PC-3 (cell line): ENCODE results near the gene PARP15. TPM values are rescaled to one million over a fixed set of nuclear protein-coding genes. Genes with fewer than 3 reads are reported as not detected.

ENCODE experiments used
- ATAC-seq: fragments of 200-7000 bp; cut with Tn5 transposase; 2 replicates; pipeline ENCODE4 v1.9.1; 2020; ENCODE audit warnings: mild to moderate bottlenecking, moderate library complexity
- BruUV-seq: library from RNA; stranded (reverse); fragments of 400-500 nt; replicated peaks from 2 replicates; lab custom pipeline; 2021; lab: Mats Ljungman, UMichigan
- CTCF ChIA-PET: fragments of 300-600 bp; sonication (Branson Sonifier 250); formaldehyde crosslinking; loops from one replicate; lab custom pipeline; 2022; ENCODE audit warnings: antibody characterized with exemption; lab: Charles Lee
- POLR2A ChIA-PET: fragments of 300-600 bp; sonication (Branson Sonifier 250); formaldehyde crosslinking; loops from one replicate; lab custom pipeline; 2022; ENCODE audit warnings: antibody characterized with exemption; ENCODE audit not compliant: unreplicated experiment; lab: Charles Lee
- DNase-seq: peaks from one replicate; pipeline ENCODE4 v3.0.0-alpha.2; 2015
- H2AFZ ChIP-seq: fragments of 300-600 bp; sonication (generic); 2 replicates; pipeline ENCODE4 v1.6.0; 2016; ENCODE audit warnings: antibody characterized with exemption, low read length
- H3F3A ChIP-seq: fragments of 300-600 bp; sonication (generic); one replicate; pipeline ENCODE4 v1.6.0; 2017; ENCODE audit warnings: antibody characterized with exemption, low read length, control low read depth, mild to moderate bottlenecking; ENCODE audit not compliant: unreplicated experiment
- H3K27ac ChIP-seq: fragments of 300-600 bp; sonication (generic); 2 replicates; pipeline ENCODE4 v1.5.1; 2016; ENCODE audit warnings: mild to moderate bottlenecking, low read length
- H3K27me3 ChIP-seq: fragments of 300-600 bp; sonication (generic); 2 replicates; pipeline ENCODE4 v1.6.1; 2016; ENCODE audit warnings: low read length, mixed read lengths
- H3K36me3 ChIP-seq: fragments of 300-600 bp; sonication (generic); 2 replicates; pipeline ENCODE4 v1.6.1; 2016; ENCODE audit warnings: low read depth, mixed run types, low read length, mixed read lengths
- H3K4me1 ChIP-seq: fragments of 300-600 bp; sonication (generic); 2 replicates; pipeline ENCODE4 v1.5.1; 2016; ENCODE audit warnings: low read length; ENCODE audit not compliant: insufficient read depth
- H3K4me2 ChIP-seq: fragments of 300-600 bp; sonication (generic); 2 replicates; pipeline ENCODE4 v1.6.0; 2016; ENCODE audit warnings: low read length
- H3K4me3 ChIP-seq: fragments of 300-600 bp; sonication (generic); 2 replicates; pipeline ENCODE4 v1.5.1; 2016; ENCODE audit warnings: mild to moderate bottlenecking, low read length, mixed read lengths
- H3K79me2 ChIP-seq: fragments of 300-600 bp; sonication (generic); 2 replicates; pipeline ENCODE4 v1.6.1; 2017; ENCODE audit warnings: low read length, mixed read lengths
- H3K9ac ChIP-seq: fragments of 300-600 bp; sonication (generic); 2 replicates; pipeline ENCODE4 v1.6.0; 2016; ENCODE audit warnings: mild to moderate bottlenecking, low read length
- H3K9me2 ChIP-seq: fragments of 300-600 bp; sonication (generic); replicated peaks from 2 replicates; pipeline ENCODE4 v1.6.1; 2016; ENCODE audit warnings: mixed run types, low read length, mixed read lengths
- H3K9me3 ChIP-seq: fragments of 300-600 bp; sonication (generic); 2 replicates; pipeline ENCODE4 v1.6.1; 2016; ENCODE audit warnings: low read length, mixed read lengths
- H4K20me1 ChIP-seq: fragments of 300-600 bp; sonication (generic); 2 replicates; pipeline ENCODE4 v1.6.1; 2016; ENCODE audit warnings: low read length, mixed read lengths
- EZH2 ChIP-seq: fragments of 300-600 bp; sonication (generic); IDR thresholded peaks from one replicate; pipeline ENCODE4 v1.6.1; 2017; ENCODE audit warnings: antibody characterized with exemption, mild to moderate bottlenecking, low read length; ENCODE audit not compliant: unreplicated experiment
- EZH2phosphoT487 ChIP-seq: fragments of 300-600 bp; sonication (generic); IDR thresholded peaks from 2 replicates; pipeline ENCODE4 v1.6.1; 2018; ENCODE audit warnings: mild to moderate bottlenecking, antibody characterized with exemption, low read length, borderline replicate concordance
- intact Hi-C: fragments of 100-400 bp; cut with micrococcal nuclease; formaldehyde crosslinking; loops from 2 replicates; pipeline ENCODE4 v1.9.0; 2023
- total RNA-seq: library from RNA; depleted of rRNA; stranded (reverse); fragments of >200 nt; gene quantifications from 2 replicates; pipeline ENCODE4 v1.2.3, GENCODE V29; 2014
- TF ChIP-seq, protein P1 (sequence below): fragments of 300-600 bp; sonication (generic); conservative IDR thresholded peaks from 2 replicates; pipeline ENCODE4 v1.5.1; 2017; ENCODE audit warnings: antibody characterized with exemption, low read depth, mild to moderate bottlenecking, low read length

The PARP15 gene
- total RNA-seq, 1 experiment from 2014 or later, result not detected

DNA sequence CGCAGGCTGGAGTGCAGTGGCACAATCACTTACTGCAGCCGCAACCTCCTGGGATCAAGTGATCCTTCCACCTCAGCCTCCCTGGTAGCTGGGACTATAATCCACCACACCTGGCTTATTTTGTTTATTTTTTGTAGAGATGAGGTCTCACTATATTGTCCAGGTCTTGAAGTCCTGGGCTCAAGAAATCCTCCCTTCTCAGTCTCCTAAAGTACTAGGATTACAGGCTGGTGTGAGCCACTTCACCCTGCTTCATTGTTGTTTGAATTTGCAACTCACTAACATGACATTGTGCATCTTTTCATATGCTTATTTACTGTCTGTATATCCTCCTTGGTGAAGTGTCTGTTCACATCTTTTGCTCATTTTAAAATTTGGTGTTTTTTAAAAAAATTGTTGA lies 10.1 kb downstream of the PARP15 start:
- H3K4me1 ChIP-seq, result no peaks in the 10 kb centered on the region
- ChIA-PET CTCF (no interaction called here), POLR2A (no interaction called here)
- H3K27ac ChIP-seq, result no peak overlapping the region
- H3K9ac ChIP-seq, result no peak overlapping the region
- no peaks in the 10 kb centered on the region for H3K9me2 ChIP-seq
- H3F3A ChIP-seq, result no peaks in the 10 kb centered on the region
- intact Hi-C loops, result no loop called here
- H3K4me2 ChIP-seq, result no peak overlapping the region
- DNase-seq (no peak), ATAC-seq (no peak)
- H3K36me3 ChIP-seq, result no peaks in the 10 kb centered on the region
- H4K20me1 ChIP-seq, result no peaks in the 10 kb centered on the region
- H3K4me3 ChIP-seq, result no peak overlapping the region
- H3K79me2 ChIP-seq, result no peaks in the 10 kb centered on the region
- BruUV-seq, result no TSS peak
- H3K27me3 ChIP-seq, result no peaks in the 10 kb centered on the region
- peaks cover 2% of the 10 kb centered on the region; the same call in 1 of the 2 replicates for H3K9me3 ChIP-seq
- H2AFZ ChIP-seq, result no peak overlapping the region
- TF ChIP-seq EZH2, result no peak
- TF ChIP-seq EZH2phosphoT487, result no peak
- TF ChIP-seq, protein P1, sequence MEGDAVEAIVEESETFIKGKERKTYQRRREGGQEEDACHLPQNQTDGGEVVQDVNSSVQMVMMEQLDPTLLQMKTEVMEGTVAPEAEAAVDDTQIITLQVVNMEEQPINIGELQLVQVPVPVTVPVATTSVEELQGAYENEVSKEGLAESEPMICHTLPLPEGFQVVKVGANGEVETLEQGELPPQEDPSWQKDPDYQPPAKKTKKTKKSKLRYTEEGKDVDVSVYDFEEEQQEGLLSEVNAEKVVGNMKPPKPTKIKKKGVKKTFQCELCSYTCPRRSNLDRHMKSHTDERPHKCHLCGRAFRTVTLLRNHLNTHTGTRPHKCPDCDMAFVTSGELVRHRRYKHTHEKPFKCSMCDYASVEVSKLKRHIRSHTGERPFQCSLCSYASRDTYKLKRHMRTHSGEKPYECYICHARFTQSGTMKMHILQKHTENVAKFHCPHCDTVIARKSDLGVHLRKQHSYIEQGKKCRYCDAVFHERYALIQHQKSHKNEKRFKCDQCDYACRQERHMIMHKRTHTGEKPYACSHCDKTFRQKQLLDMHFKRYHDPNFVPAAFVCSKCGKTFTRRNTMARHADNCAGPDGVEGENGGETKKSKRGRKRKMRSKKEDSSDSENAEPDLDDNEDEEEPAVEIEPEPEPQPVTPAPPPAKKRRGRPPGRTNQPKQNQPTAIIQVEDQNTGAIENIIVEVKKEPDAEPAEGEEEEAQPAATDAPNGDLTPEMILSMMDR, result no peak

- TF ChIP-seq, protein P1, result no peak
- TF ChIP-seq EZH2phosphoT487 (no peak), EZH2 (no peak)
- Histone ChIP-seq H2AFZ (no peak overlapping the region), H3K4me3 (no peak overlapping the region), H3K4me1 (no peaks in the 10 kb centered on the region), H3K27me3 (no peaks in the 10 kb centered on the region), H3K9me2 (no peaks in the 10 kb centered on the region), H3K27ac (no peak overlapping the region), H3K4me2 (no peak overlapping the region), H3K79me2 (no peaks in the 10 kb centered on the region), H3F3A (no peaks in the 10 kb centered on the region), H3K9me3 (no peaks in the 10 kb centered on the region), H4K20me1 (no peaks in the 10 kb centered on the region), H3K9ac (no peak overlapping the region), H3K36me3 (no peaks in the 10 kb centered on the region)
- ChIA-PET CTCF (no interaction called here), POLR2A (no interaction called here)
- DNase-seq, result no peak
- no peak for ATAC-seq
- intact Hi-C loops, result no loop called here
- no TSS peak for BruUV-seq
These were observed 11.8 kb downstream of the PARP15 start for GRCh38 chr3:122589297-122589696.

DNA sequence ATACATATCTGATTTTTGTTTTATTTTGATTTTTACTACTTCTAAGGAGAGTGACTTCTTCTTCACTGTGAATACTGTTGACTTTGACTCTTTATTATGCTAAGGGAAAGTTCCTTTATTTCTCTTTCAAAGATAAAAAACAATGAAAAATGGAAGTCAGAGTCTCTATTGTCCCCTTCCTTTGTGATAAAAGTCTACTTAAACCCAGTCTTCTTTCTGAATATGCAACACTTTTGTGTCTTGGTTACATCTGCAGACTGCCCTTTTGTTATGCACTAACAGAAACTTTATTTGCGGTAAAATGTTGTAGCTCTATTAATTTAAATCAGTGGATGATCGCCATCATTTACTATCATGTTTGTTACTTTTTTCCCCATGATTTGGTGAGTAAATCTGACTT lies 13.2 kb downstream of the PARP15 start:
- Histone ChIP-seq H3K4me3 (no peak overlapping the region), H3K4me2 (no peak overlapping the region), H3K9ac (no peak overlapping the region), H3K9me3 (no peaks in the 10 kb centered on the region), H2AFZ (no peak overlapping the region), H3K4me1 (no peaks in the 10 kb centered on the region), H3K27me3 (no peaks in the 10 kb centered on the region), H3K27ac (no peak overlapping the region), H3K79me2 (no peaks in the 10 kb centered on the region), H3K36me3 (no peaks in the 10 kb centered on the region), H4K20me1 (no peaks in the 10 kb centered on the region), H3F3A (no peaks in the 10 kb centered on the region), H3K9me2 (no peaks in the 10 kb centered on the region)
- intact Hi-C loops, result no loop called here
- DNase-seq (no peak), ATAC-seq (no peak)
- ChIA-PET CTCF (no interaction called here), POLR2A (no interaction called here)
- TF ChIP-seq EZH2phosphoT487, result no peak
- TF ChIP-seq, protein P1, result no peak
- TF ChIP-seq EZH2, result no peak
- no TSS peak for BruUV-seq
